ENCODE data around the gene PCDHA3. TPM values are rescaled to one million over a fixed set of nuclear protein-coding genes. Genes with fewer than 3 reads are reported as not detected.
"Not testable (repeated sequence)": the region's sequence is repeated elsewhere in the genome, so short reads cannot be mapped to it uniquely, and the experiment has no call there.

The PCDHA3 gene
- total RNA-seq, 4 donors from 2014 or later: 0.05 to 0.13 TPM; not detected in 2

DNA sequence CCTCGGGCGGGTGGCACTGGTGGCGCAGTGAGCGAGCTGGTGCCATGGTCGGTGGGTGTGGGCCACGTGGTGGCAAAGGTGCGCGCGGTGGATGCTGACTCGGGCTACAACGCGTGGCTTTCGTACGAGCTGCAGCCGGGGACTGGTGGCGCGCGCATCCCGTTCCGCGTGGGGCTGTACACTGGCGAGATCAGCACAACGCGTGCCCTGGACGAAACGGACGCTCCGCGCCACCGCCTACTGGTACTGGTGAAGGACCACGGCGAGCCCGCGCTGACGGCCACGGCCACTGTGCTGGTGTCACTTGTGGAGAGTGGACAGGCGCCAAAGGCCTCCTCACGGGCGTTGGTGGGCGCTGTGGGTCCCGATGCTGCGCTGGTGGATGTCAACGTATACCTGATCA is 8.0 kb downstream of the PCDHA3 start:
- DNase-seq (ENCODE audit: low spot score in 2 of 2): no peak
- no peak overlapping the region for H3K4me3 ChIP-seq (ENCODE audit: low read depth, poor library complexity, severe bottlenecking)
- TF ChIP-seq POLR2A (IDR thresholded peaks at IDR 0.05): no peak
- TF ChIP-seq, protein P1, sequence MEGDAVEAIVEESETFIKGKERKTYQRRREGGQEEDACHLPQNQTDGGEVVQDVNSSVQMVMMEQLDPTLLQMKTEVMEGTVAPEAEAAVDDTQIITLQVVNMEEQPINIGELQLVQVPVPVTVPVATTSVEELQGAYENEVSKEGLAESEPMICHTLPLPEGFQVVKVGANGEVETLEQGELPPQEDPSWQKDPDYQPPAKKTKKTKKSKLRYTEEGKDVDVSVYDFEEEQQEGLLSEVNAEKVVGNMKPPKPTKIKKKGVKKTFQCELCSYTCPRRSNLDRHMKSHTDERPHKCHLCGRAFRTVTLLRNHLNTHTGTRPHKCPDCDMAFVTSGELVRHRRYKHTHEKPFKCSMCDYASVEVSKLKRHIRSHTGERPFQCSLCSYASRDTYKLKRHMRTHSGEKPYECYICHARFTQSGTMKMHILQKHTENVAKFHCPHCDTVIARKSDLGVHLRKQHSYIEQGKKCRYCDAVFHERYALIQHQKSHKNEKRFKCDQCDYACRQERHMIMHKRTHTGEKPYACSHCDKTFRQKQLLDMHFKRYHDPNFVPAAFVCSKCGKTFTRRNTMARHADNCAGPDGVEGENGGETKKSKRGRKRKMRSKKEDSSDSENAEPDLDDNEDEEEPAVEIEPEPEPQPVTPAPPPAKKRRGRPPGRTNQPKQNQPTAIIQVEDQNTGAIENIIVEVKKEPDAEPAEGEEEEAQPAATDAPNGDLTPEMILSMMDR (IDR thresholded peaks at IDR 0.05): no peak
- intact Hi-C loops (cut with DNase I; ENCODE audit: low total_unique reads): no loop called here
- WGBS, 2 donors: 66 to 76% methylated on average over 37 to 42 of the region's 43 CpGs

DNA sequence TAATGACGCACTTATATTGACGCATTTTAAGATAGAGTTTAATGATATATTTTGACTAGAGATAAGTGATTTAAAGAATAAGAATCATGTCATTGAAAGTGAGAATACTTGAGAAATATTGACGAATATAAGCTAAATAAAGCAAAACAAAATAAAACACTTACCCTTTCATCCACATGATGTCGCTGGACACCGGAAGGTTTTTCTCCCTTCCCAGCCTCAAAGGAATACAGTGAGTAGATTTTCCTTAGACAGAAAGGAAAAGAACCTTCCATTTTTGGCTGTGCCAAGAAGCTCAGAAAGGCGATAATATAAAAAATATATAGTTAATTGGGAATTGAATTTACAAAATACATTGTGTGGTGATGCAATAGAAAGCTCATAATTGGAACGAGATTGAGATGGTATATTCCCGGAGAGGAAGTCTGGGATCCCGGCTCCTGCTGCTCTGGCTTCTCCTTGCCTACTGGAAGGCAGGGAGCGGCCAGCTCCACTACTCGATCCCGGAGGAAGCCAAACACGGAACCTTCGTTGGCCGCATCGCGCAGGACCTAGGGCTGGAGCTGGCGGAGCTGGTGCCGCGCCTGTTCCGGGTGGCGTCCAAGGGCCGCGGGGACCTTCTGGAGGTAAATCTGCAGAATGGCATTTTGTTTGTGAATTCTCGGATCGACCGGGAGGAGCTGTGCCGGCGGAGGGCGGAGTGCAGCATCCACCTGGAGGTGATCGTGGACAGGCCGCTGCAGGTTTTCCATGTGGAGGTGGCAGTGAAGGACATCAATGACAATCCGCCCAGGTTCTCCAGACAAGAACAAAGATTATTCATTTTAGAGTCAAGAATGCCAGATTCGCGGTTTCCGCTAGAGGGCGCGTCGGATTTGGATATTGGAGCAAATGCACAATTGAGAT is 20.8 kb downstream of the PCDHA3 start, which contains the start of gene PCDHA5:
Gene PCDHA5 (plus strand): TSS at position 239 of the 906 bp plus-strand sequence.
- DNase-seq (ENCODE audit: low spot score in 2 of 2): no peak
- WGBS, 2 donors: 33 to 35% methylated on average over 39 of the region's 39 CpGs
- intact Hi-C loops (cut with DNase I; ENCODE audit: low total_unique reads): no loop called here
- no peak within 1 kb of the TSS for H3K4me3 ChIP-seq (ENCODE audit: low read depth, poor library complexity, severe bottlenecking)
- TF ChIP-seq POLR2A (IDR thresholded peaks at IDR 0.05): no peak
- TF ChIP-seq, protein P1 (IDR thresholded peaks at IDR 0.05): no peak

DNA sequence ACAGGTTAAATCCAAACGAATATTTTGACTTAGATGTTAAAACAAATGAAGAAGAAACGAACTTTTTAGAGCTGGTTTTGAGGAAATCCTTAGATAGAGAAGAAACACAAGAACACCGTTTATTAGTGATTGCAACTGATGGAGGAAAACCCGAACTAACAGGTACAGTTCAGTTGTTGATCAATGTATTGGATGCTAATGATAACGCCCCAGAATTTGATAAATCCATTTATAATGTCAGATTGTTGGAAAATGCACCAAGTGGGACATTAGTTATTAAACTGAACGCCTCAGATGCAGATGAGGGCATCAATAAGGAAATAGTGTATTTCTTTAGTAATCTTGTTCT is 21.4 kb downstream of the PCDHA3 start:
- H3K4me3 ChIP-seq (ENCODE audit: low read depth, poor library complexity, severe bottlenecking): no peak overlapping the region
- 25 to 26% methylated on average over 6 of the region's 6 CpGs for whole genome bisulfite sequencing, 2 donors
- TF ChIP-seq, protein P1 (IDR thresholded peaks at IDR 0.05): no peak
- no peak for TF ChIP-seq POLR2A (IDR thresholded peaks at IDR 0.05)
- intact Hi-C loops (cut with DNase I; ENCODE audit: low total_unique reads): no loop called here
- no peak for DNase-seq (ENCODE audit: low spot score in 2 of 2)

DNA sequence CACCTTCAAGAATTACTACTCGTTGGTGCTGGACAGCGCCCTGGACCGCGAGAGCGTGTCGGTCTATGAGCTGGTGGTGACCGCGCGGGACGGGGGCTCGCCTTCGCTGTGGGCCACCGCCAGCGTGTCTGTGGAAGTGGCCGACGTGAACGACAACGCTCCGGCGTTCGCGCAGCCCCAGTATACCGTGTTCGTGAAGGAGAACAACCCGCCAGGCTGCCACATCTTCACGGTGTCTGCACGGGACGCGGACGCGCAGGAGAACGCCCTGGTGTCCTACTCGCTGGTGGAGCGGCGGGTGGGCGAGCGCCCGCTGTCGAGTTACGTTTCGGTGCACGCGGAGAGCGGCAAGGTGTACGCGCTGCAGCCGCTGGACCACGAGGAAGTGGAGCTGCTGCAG is 22.1 kb downstream of the PCDHA3 start:
- H3K4me3 ChIP-seq (ENCODE audit: low read depth, poor library complexity, severe bottlenecking); DNase-seq (ENCODE audit: low spot score in 2 of 2); intact Hi-C loops (cut with DNase I; ENCODE audit: low total_unique reads): not testable (repeated sequence)
- WGBS, 2 donors: 62 to 63% methylated on average over 38 to 47 of the region's 48 CpGs

DNA sequence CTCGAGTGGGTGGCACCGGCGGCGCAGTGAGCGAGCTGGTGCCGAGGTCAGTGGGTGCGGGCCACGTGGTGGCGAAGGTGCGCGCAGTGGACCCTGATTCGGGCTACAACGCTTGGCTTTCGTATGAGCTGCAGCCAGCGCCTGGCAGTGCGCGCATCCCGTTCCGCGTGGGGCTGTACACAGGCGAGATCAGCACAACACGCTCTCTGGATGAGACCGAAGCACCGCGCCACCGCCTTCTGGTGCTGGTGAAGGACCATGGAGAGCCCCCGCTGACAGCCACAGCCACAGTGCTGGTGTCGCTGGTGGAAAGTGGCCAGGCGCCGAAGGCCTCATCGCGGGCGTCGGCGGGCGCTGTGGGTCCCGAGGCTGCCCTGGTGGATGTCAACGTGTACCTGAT is 22.6 kb downstream of the PCDHA3 start:
- no peak overlapping the region for H3K4me3 ChIP-seq (ENCODE audit: low read depth, poor library complexity, severe bottlenecking)
- DNase-seq (ENCODE audit: low spot score in 2 of 2): no peak
- TF ChIP-seq, protein P1 (IDR thresholded peaks at IDR 0.05): no peak
- no peak for TF ChIP-seq POLR2A (IDR thresholded peaks at IDR 0.05)
- WGBS, 2 donors: 64 to 68% methylated on average over 5 to 32 of the region's 38 CpGs
- intact Hi-C loops (cut with DNase I; ENCODE audit: low total_unique reads): no loop called here

DNA sequence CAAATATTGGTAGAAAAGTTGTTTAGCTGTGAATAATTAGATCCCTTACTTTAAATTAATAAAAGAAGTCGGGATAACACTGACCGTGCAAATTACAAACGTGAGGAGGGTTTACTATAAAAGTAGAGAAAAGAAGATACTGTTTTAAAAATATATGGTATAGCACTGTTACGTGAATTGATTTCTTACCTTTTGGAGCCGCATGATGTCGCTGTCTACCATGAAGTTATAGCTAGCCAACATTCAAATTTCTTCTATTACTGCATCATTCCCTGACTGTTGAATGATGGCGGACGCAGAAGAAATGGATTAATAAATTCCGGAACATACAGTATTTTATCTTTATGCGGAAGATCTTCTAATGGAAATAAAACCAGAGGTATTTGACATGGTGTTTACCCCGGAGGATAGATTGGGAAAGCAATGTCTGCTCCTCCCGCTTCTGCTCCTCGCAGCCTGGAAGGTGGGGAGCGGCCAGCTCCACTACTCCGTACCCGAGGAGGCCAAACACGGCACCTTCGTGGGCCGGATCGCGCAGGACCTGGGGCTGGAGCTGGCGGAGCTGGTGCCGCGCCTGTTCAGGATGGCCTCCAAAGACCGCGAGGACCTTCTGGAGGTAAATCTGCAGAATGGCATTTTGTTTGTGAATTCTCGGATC is 27.0 kb downstream of the PCDHA3 start, which contains the start of gene PCDHA6:
Gene PCDHA6 (plus strand): TSS at position 257 of the 658 bp plus-strand sequence. CDS start 132 bp downstream, at position 389.
- intact Hi-C loops (cut with DNase I; ENCODE audit: low total_unique reads): no loop called here
- no peak within 1 kb of the TSS for H3K4me3 ChIP-seq (ENCODE audit: low read depth, poor library complexity, severe bottlenecking)
- no peak for TF ChIP-seq POLR2A (IDR thresholded peaks at IDR 0.05)
- TF ChIP-seq, protein P1 (IDR thresholded peaks at IDR 0.05): no peak
- DNase-seq (ENCODE audit: low spot score in 2 of 2): no peak
- WGBS, 2 donors: 20 to 22% methylated on average over 27 of the region's 27 CpGs

Measured in lower leg skin (tissue), 4 donors.